Measurements from ENCODE around the gene SPAG4. TPM values are rescaled to one million over a fixed set of nuclear protein-coding genes. Genes with fewer than 3 reads are reported as not detected.

The SPAG4 gene
- polyA plus RNA-seq, 3 donors: 0.12 to 0.51 TPM; not detected in 1

GRCh38 chr20:35619196-35620095, 3.8 kb downstream of the SPAG4 start:
- intact Hi-C loops (cut with micrococcal nuclease): loop anchor here (5.0 to 10.0 kb wide), 6 partner anchors 45 to 1627 kb away; partner anchors contain the start of genes ACSS2 (in 1 of the 2), CEP250 (in 1 of the 2), CPNE1 (in 1 of the 2) and PHF20 (in 1 of the 2)
- 4% methylated on average over 43 of the region's 49 CpGs for WGBS (ENCODE audit: insufficient coverage)
- Histone ChIP-seq H3K27ac (ENCODE audit: low read depth in 1 of 2, low read length in 2 of 2) (no peak overlapping the region), H3K4me1 (ENCODE audit: control insufficient read depth in 1 of 2, insufficient read depth in 2 of 2, low read length in 2 of 2) (peaks cover 36 to 47% of the 10 kb centered on the region in 2 donors), H3K36me3 (replicated peaks in 1 of 2; ENCODE audit: control insufficient read depth in 1 of 2, insufficient read depth in 2 of 2, low read length in 2 of 2) (peaks cover 0 to 7% of the 10 kb centered on the region in 2 donors), H2AFZ (ENCODE audit: insufficient read depth, low read depth, low read length, poor library complexity, severe bottlenecking) (peak overlapping the region; percentile 66), H3K4me3 (replicated peaks in 1 of 3; ENCODE audit: low read depth in 2 of 3, low read length in 3 of 3) (peak overlapping the region; percentile 7 to 74 (median 39)), H3K4me2 (replicated peaks; ENCODE audit: extremely low read depth, low read length, poor library complexity, severe bottlenecking) (peak overlapping the region; percentile 75), H3K9ac (ENCODE audit: insufficient read depth, low read length, poor library complexity, severe bottlenecking) (peak overlapping the region; percentile 4), H3K27me3 (ENCODE audit: control insufficient read depth in 2 of 2, insufficient read depth in 2 of 2, low read length in 2 of 2) (peaks cover 16 to 32% of the 10 kb centered on the region in 2 donors), H3K9me3 (replicated peaks in 1 of 2; ENCODE audit: control insufficient read depth in 1 of 2, insufficient read depth in 1 of 2, low read length in 2 of 2) (peaks cover 0 to 5% of the 10 kb centered on the region in 2 donors), H4K20me1 (ENCODE audit: insufficient read depth, low read length) (no peaks in the 10 kb centered on the region), H3K79me2 (ENCODE audit: insufficient read depth, low read length) (no peaks in the 10 kb centered on the region)
- DNase-seq: peak; percentile 26 to 58 (median 34)
- Mint-ChIP-seq H3K27ac (peak overlapping the region in 1 of 7 donors; percentile 46), H3K4me1 (peaks cover 42% of the 10 kb centered on the region), H3K9me3 (peaks cover 0 to 10% (median 4%) of the 10 kb centered on the region in 7 donors), H3K36me3 (peaks cover 5 to 18% of the 10 kb centered on the region in 2 donors), H3K4me3 (peak overlapping the region; percentile 80 to 97), H3K27me3 (ENCODE audit: low read depth in 3 of 3) (peaks cover 38 to 45% (median 39%) of the 10 kb centered on the region in 3 donors)
- peak; percentile 66 for TF ChIP-seq CTCF (IDR thresholded peaks at IDR 0.05)

GRCh38 chr20:35620818-35621559, 5.4 kb downstream of the SPAG4 start:
- 95% methylated on average over 10 of the region's 11 CpGs for WGBS (ENCODE audit: insufficient coverage)
- no peaks in the 10 kb centered on the region for H3K79me2 ChIP-seq (ENCODE audit: insufficient read depth, low read length)
- no peaks in the 10 kb centered on the region for H4K20me1 ChIP-seq (ENCODE audit: insufficient read depth, low read length)
- peaks cover 16 to 32% of the 10 kb centered on the region in 2 donors for H3K27me3 ChIP-seq (ENCODE audit: control insufficient read depth in 2 of 2, insufficient read depth in 2 of 2, low read length in 2 of 2)
- peaks cover 7 to 19% of the 10 kb centered on the region in 2 donors for H3K36me3 ChIP-seq (replicated peaks in 1 of 2; ENCODE audit: control insufficient read depth in 1 of 2, insufficient read depth in 2 of 2, low read length in 2 of 2)
- no peak overlapping the region for H3K9ac ChIP-seq (ENCODE audit: insufficient read depth, low read length, poor library complexity, severe bottlenecking)
- H3K4me3 Mint-ChIP-seq: no peak overlapping the region
- peaks cover 32% of the 10 kb centered on the region for H3K4me1 Mint-ChIP-seq
- peak overlapping the region in 1 of 7 donors; percentile 41 for H3K27ac Mint-ChIP-seq
- H3K27me3 Mint-ChIP-seq (ENCODE audit: low read depth in 3 of 3): peaks cover 35 to 45% (median 39%) of the 10 kb centered on the region in 3 donors
- H3K9me3 Mint-ChIP-seq: peaks cover 0 to 10% (median 4%) of the 10 kb centered on the region in 7 donors
- no peak overlapping the region for H3K4me2 ChIP-seq (replicated peaks; ENCODE audit: extremely low read depth, low read length, poor library complexity, severe bottlenecking)
- no peak for DNase-seq
- H3K4me1 ChIP-seq (ENCODE audit: control insufficient read depth in 1 of 2, insufficient read depth in 2 of 2, low read length in 2 of 2): peaks cover 32 to 38% of the 10 kb centered on the region in 2 donors
- H3K36me3 Mint-ChIP-seq: peaks cover 13 to 33% of the 10 kb centered on the region in 2 donors
- H3K9me3 ChIP-seq (replicated peaks in 1 of 2; ENCODE audit: control insufficient read depth in 1 of 2, insufficient read depth in 1 of 2, low read length in 2 of 2): peaks cover 0 to 5% of the 10 kb centered on the region in 2 donors
- TF ChIP-seq CTCF (IDR thresholded peaks at IDR 0.05): no peak
- no peak overlapping the region for H3K4me3 ChIP-seq (replicated peaks in 1 of 3; ENCODE audit: low read depth in 2 of 3, low read length in 3 of 3)
- no peak overlapping the region for H2AFZ ChIP-seq (ENCODE audit: insufficient read depth, low read depth, low read length, poor library complexity, severe bottlenecking)
- H3K27ac ChIP-seq (ENCODE audit: low read depth in 1 of 2, low read length in 2 of 2): no peak overlapping the region
- intact Hi-C loops (cut with micrococcal nuclease): no loop called here
